CD4-positive, alpha-beta T cell treated with Interleukin-17A for 4 hours (primary cell): ENCODE measurements around the gene FGGY.
"Not testable (repeated sequence)": the region's sequence is repeated elsewhere in the genome, so short reads cannot be mapped to it uniquely, and the experiment has no call there.

Source experiments
- DNase-seq: peaks from one replicate; pipeline ENCODE4 v3.0.0-alpha.2; 2020; ENCODE audit warnings: mixed read lengths

FGGY gene

GRCh38 chr1:59522925-59523505 is 226.1 kb downstream of the FGGY start:
- DNase-seq = no peak

DNA sequence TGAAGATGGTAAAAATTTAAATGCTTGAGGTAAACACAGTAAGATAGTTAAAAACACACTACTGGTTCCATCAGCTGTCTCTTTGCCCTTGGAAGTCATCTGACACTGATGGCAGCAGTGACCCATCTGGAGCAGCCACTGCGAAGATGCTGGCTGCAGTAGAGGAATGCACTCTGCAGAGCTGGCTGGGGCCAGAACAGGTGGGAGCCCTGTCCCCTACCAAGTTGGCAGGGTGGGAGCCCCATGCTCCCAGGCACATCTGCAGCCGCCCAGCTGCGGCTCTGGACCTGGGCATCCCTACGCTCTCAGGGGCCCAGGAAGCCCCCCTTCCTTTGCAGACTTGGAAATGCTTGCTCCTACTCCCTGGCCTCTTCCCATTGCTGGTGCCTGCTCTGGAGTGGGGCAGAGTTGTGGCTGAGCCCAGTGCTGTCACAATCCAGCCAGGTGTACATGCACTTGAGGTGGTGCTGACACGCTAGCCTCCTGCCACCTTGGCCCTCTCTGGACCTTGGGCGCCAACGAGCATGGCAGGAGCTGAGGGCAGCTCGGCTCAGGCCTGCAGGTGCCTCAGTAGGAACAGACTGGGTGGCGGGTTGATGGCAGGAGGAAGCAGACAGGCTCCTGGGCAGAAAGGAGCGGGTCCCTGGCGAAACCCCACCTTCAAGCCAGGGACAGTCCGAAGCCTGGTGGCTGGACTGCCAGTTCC is 227.0 kb downstream of the FGGY start:
- DNase-seq = no peak

- DNase-seq = no peak
Measured at GRCh38 chr1:59526240-59526639, 229.3 kb downstream of the FGGY start.

GRCh38 chr1:59528471-59528870 is 231.6 kb downstream of the FGGY start:
- DNase-seq = no peak

DNA sequence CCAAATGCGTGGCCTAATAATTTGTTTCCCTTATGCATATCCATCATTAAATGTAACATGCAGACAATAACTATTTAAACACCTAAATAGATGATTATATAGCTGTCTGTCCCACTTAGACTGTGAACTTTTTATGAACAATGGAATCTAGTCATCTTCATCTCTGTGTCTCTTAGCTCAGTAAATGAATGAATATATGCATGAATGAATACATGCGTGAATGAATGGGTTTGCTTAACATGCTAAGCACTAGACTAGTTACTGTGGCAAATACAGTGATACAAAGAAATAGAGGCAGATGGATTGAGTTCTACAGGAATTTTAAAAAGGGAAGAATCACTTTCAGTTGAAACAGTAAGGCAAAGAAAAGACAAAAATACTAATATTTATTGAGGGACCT is 232.0 kb downstream of the FGGY start:
- DNase-seq = no peak

DNA sequence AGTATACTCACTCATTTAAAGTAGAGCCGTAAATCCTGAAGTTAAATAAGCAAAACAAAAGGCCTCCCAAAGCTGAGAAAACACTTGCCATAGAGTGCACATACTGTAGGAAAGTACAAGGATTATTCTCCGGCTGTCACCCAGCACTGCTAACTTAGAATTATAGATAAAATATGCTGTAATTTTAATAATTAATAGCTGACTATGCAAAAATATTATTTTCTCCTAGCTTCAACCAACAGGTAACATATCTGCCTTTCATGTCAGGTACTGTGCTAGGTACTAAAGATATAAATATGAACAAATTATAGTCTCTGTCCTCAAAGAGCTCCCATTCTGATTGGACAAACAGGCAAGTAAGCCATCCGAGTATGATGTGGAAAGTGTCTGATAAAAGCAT is 233.2 kb downstream of the FGGY start:
- no peak for DNase-seq

- DNase-seq = no peak
Measured at GRCh38 chr1:59532102-59532501, 235.2 kb downstream of the FGGY start.

- DNase-seq = not testable (repeated sequence)
Measured at GRCh38 chr1:59538476-59538875, 241.6 kb downstream of the FGGY start.

DNA sequence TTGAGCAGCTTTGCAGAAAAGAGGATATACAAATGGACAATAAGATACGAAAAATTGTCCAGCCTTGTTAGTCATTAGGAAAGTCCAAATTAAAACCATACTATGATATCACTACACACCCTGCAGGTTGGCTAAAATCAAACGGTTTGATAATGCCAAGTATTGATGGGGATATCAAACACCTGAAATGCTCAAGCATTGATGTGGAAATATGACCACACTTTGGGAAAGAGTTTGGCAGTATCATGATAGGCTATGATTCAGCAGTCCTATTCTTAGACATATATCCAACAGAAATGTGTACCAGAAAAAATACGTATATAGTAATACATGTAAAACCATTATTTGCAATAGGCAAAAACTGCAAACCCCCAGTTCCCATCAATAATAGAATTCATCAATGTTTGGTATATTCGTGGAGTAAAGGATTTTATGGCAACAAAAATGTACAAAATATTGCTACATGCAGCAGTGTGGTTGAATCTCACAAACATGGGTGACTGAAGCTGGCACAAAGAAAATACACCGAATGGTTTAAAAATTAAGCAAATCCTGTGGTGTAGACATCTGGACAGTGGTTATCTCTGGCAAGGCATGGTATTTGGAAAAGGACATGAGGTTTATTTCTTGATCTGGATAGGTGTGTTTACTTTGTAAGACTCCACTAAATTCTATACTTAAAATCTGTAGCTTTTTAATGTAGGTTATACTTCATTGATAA is 243.2 kb downstream of the FGGY start:
- DNase-seq = no peak

DNA sequence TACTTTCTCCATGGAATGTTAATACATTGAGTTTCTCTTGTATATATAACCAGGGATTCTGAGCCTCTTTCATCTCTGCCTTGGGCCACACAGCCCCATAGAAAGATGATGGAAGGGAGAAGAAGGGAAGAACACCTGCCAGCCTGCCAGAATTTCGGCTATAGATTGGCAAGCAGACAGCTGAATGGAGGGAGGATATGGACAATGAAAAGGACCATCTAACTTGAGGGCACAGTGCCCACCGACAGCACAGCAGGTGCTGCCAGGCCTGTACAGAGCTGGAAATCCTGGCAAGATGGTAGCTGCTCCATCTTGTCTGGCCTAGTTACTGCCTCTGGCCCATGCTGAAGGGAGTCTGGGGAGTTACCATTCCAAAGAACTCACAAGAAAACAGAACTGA is 244.3 kb downstream of the FGGY start:
- DNase-seq = no peak

DNA sequence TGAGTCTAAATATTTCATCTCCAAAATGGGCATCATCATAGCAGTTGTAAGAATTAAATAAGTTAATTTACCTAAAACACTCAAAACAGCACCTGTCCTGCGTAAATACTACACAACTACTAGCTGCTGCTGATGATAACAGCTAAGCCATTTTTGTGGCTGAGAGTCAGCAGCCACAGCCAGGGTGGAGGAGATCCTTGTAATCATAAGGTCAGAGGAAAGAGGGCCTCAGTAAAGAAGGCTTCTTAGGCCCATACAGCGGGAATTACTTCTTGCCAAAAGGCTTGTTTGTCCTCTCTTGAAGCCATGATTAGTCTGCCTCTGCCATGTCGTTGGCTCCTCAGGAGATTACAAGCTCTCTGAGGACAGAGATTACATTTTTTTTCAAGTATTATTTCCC is 245.0 kb downstream of the FGGY start:
- DNase-seq = no peak

DNA sequence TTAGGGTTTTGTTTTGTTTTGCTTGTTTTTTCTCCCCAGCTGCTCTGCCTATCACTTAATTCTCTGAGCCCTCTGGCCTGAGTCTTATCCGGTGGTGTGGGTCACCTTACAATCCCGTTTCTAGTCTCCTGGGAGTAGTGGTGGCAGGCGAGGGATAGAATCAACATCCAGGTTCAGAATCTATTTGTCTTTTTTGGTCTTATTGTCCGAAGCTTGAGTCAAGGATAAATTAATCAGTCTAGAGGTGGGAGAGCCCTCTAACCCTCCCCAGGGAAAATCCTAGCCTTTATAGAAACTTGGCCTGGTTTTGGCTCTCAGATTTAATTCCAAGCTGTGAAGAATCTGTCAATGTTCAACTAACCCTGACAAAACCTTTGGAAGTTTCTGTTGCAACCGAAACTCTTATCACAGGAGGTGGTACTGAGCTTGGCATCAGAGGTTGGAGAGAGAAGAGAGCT is 246.3 kb downstream of the FGGY start:
- DNase-seq = no peak

DNA sequence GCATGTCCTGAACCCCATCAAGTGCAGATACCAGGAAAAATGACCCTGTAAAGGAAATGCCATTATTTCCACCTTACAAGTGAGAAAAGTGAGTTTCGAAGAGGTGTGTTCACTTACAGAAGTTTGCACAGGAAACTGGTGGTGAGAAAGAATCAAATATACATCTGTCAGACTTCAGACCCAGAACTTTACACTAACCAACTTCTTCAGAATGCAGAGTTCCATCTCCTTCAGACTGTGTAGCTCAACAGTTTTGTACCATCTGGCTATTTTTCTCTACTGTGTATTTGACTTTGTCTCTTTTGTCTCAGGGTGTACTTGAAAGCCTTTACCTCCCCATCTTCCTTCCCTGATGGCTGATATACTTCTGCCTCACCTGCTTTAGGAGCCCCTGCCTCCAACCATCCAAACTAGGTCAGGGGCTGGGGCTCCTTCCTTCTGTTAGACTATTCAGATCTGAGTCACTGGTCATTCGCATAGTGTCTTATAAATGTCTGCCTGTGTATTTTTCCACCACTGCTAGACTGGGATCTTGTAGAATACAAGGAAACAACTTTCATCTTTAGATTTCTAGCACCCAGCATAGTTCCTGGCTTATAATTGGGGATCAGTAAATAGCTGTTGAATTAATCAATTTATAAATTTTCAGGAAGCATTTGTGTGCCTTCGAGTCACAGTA is 247.9 kb downstream of the FGGY start:
- DNase-seq = no peak

DNA sequence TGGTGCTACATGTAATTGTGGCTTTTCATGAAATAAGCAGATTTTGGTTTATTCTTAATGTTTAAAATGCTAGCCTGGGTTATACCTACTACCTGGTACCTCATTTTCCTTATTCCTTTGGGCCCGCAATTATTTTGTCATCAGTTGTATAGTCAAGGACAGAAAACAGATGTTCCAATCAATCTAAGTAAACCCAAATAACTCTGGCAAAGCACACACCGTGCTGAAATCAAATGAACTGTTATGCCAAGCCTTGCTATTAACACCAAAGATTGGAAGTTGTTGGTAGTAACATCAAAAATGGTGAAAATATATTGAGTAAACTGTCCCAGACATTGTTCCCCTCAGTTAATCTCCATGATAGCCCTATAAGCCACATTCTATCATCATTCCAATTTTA is 248.9 kb downstream of the FGGY start:
- no peak for DNase-seq

GRCh38 chr1:59549066-59549837 is 252.4 kb downstream of the FGGY start:
- DNase-seq = no peak

DNA sequence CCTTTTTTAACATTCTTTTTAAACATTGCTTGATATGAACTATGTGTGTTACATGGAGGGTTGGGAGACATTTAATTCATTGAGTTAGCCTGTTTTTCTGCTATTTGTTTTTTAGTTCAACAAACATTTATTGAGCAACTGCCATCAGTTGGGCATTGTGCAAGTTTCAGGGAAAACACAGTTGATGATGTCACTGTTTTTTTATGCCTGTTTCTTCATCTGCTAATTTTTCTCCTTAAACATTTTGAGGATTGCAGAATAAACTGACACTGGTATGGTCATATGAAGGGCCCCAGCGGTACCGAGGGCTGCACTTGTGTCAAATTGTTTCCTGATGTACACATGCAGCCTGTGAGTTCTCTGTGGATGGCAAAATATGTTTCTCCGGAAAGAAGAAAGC is 253.0 kb downstream of the FGGY start:
- no peak for DNase-seq

DNA sequence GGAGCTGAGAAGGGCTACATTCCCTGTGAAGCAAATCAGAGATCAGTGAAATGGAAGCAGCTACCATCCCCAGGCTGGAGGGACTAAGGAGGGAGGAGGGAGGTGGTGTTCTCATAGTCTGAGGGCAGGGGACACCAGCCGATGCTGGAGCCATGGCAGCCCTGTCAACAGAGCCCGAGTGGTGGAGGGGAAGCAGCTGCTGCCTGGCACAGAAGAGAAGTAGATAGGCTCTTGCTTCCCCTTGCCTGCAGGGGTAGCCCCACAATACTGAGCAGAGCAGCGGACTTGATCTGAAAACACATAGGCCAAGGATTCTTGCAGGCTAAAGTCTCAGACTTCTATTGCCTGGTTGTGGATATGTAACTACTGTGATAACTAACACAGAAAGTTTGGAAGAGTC is 255.1 kb downstream of the FGGY start:
- DNase-seq = no peak

DNA sequence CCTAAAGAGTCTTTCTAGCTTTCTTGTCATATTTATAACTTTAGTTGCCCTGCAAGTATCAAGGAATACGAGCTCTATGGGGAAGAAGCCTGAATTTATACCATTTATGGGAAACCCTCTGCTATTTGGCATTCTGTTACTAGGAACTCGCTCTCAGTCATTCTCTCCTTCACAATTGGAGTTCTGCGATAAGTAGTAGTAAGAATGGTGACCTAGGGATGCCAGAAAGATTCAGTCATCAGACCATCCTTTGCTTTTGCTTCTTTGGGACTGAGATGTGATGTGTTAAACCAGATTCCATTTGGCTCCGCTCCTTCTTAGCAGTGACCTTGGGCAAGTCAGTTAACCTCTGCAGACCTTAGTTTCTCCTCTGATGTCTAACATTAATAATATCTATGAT is 256.5 kb downstream of the FGGY start:
- DNase-seq = no peak

DNA sequence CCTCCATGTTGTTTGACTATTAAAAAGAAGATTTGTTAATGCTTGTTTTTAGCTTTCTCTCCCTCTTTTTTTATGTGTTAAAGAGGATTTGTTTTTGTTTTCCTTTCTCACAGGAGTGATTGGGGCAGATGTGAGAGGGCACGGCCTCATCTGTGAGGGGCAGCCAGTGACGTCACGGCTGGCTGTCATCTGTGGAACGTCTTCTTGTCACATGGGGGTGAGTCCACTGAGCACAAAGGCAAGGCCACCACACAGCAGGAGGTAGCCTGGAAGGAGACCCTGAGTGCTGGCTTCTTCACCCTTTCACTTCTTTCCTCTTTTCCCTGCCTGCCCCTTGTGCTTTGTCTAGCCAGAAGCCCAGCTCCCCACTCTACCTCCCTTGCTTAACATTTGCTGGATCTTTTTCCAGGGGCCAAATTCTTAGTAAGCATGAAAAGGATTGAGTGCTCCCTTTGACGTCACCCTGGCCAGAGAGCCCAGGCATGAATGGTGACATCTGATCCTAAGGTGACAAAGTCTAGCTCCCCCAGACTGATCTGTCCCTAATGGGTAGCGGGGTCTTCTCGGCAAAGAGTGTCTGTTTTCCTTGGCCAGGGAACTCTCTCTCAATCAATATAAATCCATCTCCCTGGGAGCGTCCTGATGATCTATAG is 257.2 kb downstream of the FGGY start:
- DNase-seq = no peak

GRCh38 chr1:59554752-59555151 is 257.9 kb downstream of the FGGY start:
- no peak for DNase-seq

DNA sequence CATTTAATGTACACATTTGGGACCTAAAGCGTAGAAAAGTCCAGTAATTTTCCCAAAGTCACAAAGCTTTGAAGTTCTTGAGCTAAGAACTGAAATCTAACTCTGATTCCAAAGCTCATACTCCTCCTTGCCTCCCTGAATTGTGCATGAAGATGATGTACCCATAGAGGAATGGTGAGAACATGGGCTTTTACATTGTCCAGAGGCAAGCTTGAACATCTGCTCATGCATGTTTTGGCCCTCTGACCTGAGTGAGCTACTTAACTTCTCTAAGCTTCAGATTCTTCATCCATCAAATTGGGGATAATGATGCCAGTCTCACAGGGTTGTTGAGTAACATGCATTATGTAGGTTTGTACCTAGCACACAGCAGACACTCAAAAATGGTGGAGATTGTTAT is 259.5 kb downstream of the FGGY start:
- no peak for DNase-seq

GRCh38 chr1:59556802-59557548 is 260.1 kb downstream of the FGGY start:
- DNase-seq = no peak
